HG03045 (cell line): ENCODE measurements around the gene CLIC3.

ENCODE experiments used
- ATAC-seq: cut with Tn5 transposase; IDR thresholded peaks from one replicate; pipeline ENCODE4 v1.9.1; 2021; ENCODE audit warnings: mild to moderate bottlenecking, moderate library complexity; ENCODE audit not compliant: unreplicated experiment

The CLIC3 gene

DNA sequence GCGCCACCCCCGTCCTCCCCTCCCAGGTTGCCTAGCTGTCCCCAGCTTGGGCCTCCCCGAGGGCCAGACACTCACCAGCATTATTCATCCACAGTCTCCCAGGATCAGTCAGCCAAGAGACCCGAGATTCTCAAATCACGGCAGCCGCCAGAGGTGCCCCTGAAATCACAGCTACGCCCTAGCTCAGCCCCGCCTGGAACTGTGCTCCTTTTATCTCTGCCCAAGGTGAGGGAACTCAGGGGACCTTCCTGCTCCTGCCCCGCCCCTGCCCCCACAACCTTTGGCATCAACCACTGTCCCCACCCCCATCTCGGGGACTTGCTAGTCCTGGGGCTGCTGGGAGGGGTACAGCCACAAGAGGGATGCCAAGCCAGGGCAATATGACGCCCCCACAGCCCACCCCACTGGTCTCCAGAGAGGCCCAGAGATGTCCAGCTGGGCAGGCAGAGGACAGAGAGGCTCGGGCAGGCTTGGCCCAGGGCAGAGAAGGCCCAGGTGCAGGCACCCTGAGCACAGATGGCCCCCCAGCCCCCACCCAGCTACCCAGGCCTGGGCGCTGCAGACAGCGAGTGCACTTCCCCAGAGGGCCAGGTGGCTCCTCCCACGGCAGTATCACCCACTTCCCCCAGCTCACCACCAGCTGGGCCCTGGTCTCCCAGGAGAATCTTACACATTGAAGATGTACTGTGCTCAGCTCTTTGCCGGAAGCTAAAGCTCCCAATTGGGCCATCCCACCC, 35.7 kb upstream of the CLIC3 start, which contains the start of gene FUT7:
FUT7 (minus strand) TSS at position 185 of the 737 bp plus-strand sequence; CDS start at position 88, 97 bp downstream.
- ATAC-seq = no peak

DNA sequence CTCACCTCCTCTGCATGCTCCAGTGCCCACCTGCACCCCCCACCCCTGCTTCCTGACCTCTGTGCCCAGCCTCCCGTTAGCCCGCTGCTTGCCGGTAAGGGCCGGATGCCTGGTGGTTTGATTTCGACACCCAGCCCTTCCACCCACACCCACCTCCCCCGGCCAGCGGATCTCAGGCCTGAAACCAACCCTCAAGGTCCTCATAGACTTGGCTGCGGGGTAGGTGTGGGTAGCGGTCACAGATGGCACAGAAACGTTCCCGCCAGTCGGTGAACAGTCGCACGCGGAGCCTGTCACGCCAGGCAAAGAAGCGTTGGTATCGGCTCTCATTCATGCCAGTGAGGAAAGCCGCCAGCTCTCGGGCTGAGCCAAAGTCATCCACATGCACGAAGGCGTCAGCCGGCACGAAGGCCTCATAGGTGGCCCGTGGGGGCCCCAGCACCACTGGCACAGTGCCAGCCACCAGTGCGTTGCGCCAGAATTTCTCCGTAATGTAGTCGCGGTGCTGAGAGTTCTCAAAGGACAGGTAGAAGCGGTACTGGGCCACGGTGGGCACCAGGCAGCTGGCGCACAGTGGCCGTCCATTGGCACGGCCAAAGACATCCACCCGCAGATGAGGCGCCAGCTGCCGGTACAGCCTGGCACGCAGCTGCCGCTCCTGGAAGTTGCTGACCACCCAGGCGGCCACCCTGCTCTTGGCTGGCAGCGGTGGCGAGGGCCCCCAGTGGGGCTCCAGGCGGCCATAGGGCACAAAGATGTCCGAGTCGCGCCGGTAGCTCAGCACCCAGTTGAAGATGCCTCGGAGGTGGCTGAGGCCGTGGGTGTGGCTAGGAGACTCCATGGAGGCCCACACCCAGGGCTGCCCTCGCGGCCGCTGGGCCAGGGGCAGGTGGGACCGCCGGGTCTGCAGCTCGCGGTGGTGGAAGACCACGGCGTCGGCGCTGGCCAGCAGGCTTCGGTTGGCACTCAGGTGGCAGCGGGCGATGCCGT, 34.5 kb upstream of the CLIC3 start:
- no peak for ATAC-seq

- ATAC-seq = no peak
Measured at GRCh38 chr9:137030006-137030405, 33.6 kb upstream of the CLIC3 start.

GRCh38 chr9:137029058-137029936, 32.9 kb upstream of the CLIC3 start:
- no peak for ATAC-seq

GRCh38 chr9:137028263-137029057, 32.1 kb upstream of the CLIC3 start:
- peak; percentile 41 for ATAC-seq

DNA sequence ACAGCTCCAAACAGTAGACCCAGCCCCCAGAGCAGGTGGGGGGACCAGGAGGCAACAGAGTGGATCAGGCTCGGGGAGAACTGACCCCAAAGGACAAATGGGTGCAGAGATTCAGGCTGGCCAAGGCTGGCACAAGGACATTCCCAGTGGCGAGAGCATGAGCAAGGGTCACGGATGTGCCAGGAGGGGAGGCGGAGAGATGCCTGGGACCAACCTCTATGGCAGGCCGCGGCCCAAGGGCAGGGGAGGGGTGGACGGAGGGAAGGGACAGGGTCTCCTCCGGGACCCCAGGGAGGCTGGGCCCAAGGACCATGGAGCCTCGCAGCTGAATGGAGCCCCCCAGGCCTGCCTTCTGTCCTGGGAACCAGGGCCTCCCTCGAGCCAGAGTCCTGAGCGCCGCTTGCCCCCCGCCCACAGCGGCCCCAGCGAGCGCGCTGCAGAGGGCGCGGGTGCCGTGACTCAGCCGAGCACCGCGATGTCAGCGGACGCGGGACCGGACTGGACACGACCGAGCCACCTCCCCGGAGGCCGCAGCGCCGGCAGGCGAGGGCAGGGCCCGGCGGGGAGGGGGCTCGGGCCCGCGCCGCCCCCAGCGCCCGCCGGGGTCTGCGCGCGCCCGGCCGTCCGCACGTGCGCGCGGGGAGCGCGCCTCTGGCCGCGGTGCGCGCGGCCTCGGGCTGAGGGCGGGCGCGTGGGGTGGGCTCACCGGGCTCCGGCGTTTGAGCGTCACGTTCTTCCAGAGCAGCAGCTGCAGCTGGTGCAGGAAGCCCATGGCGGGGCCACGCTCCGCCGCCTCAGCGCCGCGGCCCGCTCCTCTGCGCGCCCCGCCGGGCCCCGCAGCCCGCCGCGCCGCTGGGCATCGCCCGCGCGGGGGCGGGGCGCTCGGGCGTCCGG, 31.2 kb upstream of the CLIC3 start, which contains the start of gene ABCA2:
ABCA2 (minus strand) TSS at position 869 of the 894 bp plus-strand sequence; CDS start at position 772, 97 bp downstream.
- ATAC-seq = no peak

DNA sequence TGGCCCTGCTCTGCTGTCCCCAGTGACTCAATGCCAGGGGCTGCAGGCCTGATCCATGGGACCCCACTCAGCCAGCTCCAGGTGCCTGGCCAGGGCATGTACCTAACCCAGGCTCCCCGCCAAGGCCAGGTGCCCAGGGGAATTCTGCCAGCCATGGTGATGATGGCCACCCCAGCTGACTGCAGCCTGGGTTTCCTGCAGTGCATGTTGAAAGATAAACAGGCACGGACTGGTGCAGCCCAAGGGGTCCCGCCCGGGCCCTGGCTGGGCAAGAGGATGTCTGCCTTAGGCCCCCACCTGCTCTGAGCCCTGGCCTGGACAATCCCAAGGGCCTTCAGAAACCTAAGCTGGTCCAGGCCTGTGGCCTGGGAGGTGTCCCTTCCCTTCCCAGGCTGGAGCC, 30.5 kb upstream of the CLIC3 start:
- ATAC-seq = no peak

DNA sequence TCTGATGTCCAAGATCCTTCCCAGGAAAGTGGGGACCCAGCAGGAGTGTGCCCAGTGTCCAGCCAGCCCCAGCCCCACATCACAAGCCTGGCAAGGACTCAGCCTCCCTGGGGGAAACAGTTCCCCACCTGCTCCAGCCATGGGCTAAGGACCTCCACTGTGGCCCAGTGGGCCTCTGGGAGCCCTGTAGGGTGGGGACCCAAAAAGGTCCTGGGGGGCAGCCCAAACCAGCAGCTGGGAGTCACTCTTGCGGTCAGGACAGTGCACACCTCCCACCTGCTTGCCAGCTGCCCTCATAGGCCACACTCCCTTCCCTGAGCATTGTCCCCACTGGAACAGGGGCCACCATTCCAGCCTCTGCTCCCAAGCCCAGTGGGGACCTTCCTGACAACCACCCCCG, 30.0 kb upstream of the CLIC3 start:
- ATAC-seq = no peak

DNA sequence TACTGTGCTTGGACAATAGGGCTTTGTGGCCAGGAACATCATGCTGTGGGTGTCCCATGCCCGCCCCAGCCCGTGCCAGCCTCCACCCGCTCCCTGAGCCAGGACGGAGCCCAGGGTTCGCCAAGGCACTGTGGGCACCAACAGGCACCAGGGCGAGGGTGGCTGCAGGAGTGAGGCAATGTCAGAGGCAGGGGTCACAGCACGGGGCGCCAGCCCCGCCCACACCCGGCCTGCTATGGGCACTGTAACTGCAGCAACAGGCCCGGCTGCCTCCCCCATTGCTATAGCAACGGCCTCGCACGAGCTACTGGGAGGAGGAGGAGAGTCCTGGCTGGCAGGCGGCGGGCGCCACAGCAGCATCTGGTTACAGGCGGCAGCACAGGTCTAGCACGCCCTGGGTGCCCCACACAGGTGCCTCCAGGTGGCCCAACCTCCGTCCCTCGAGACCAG, 29.2 kb upstream of the CLIC3 start:
- ATAC-seq = no peak

GRCh38 chr9:137023583-137023991, 27.2 kb upstream of the CLIC3 start:
- ATAC-seq = no peak

DNA sequence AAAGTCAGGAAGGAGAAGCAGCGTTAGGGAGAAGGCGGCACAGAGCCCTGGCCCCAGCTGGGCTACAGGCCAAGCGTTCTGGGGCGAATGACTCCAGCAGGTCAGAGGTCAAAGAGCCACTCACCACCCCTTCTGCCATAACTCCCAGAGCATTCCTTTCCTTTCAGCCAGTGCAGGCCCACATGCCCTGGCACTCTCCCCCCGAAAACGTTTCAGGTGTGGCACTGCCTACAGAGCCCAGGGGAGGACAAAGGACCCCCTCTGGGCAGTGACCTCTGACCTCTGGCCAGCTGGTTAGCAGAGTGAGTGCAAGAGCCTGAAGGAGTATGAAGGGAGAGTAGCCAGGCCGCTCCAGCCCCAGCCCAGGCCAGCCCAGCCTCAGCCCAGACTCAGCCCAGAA, 26.8 kb upstream of the CLIC3 start:
- ATAC-seq = no peak

- ATAC-seq = no peak
Measured at GRCh38 chr9:137022662-137023008, 26.3 kb upstream of the CLIC3 start.

GRCh38 chr9:137021979-137022661, 25.8 kb upstream of the CLIC3 start:
- ATAC-seq = no peak

DNA sequence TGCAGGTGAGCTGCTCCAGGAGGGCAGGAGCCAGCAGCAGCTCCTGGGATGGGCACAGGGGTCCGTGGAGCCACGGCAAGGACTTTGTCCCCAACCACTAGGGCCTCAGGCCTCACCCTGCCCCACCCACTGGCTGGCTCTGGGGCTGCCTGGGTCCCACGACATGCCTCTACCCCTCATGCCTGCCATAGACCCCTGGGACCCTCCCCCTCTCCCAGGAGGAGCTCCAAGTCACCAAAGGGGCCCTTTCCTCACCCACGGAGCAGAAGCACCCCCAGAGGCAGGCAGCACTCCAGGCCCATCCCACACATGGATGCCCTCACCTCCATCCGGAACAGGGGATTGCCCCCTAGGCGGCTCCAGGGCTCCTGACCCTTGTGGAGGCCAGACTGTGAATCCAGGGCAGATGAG, 25.2 kb upstream of the CLIC3 start:
- no peak for ATAC-seq

GRCh38 chr9:137020771-137021567, 24.6 kb upstream of the CLIC3 start:
- no peak for ATAC-seq

DNA sequence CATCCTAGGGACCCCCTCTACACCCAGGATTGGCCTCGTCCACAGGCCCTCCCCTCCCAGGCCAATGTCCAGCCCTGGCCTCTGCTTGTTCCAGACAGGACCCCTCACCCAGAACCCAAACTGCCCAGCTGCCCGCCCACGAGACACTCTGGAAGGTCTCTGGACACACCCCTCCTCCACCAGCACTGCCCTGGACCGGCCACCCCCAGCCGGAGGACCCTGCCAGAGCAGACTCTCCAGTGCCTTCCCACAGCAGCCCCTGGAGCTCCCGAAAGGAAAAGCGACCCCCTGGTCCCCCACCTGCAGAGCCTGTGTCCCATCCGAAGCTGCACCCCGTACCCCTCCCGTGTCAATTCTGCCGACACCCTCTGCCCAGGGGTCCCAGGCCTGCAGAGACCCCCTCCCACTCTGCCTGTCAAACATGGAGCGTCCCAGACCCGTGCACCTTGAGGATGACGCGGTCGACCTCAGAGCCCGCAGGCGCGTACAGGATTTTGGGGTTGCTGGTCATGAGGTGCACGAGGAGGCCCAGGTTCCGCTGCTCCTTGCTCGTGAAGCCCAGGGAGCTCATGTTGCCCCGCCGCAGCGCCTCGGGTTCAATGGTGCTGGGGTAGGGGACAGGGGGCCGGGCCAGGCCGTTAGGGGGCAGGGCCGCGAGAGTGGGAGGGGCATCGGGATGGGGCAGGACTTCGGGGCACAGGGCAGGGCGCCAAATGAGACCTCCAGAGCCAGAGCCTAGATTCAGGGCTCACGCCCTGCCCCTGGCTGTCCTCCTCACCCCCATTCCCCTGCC, 23.7 kb upstream of the CLIC3 start:
- no peak for ATAC-seq
